SK-N-SH treated with all-trans-retinoic acid at 6 μM for 48 hours (cell line): ENCODE results near the gene GLMP.

Source experiments
- ATAC-seq: fragments of 200-7000 bp; cut with Tn5 transposase; 3 replicates; pipeline ENCODE4 v1.9.1; 2020; ENCODE audit warnings: mild to moderate bottlenecking, moderate library complexity
- ARNTL ChIP-seq: fragments of 450-650 bp; formaldehyde crosslinking; IDR thresholded peaks from 2 replicates; pipeline ENCODE4 v1.5.0; 2020; ENCODE audit warnings: low read depth, mild to moderate bottlenecking, moderate library complexity, borderline replicate concordance
- CSDC2 ChIP-seq: fragments of 250-450 bp; sonication (Bioruptor Pico); IDR thresholded peaks from 2 replicates; pipeline ENCODE4 v1.5.0; 2020; ENCODE audit warnings: mild to moderate bottlenecking, moderate library complexity
- GLIS3 ChIP-seq: fragments of 250-450 bp; sonication (Bioruptor Pico); IDR thresholded peaks from 2 replicates; pipeline ENCODE4 v1.5.0; 2020; ENCODE audit warnings: mild to moderate bottlenecking, moderate library complexity
- ISL1 ChIP-seq: fragments of 250-450 bp; sonication (Bioruptor Pico); IDR thresholded peaks from 2 replicates; pipeline ENCODE4 v2.1.2; 2022; ENCODE audit warnings: mild to moderate bottlenecking, moderate library complexity
- OSR1 ChIP-seq: fragments of 250-450 bp; sonication (Bioruptor Pico); IDR thresholded peaks from 2 replicates; pipeline ENCODE4 v1.8.0; 2022; ENCODE audit warnings: moderate library complexity, mild to moderate bottlenecking, inconsistent platforms
- PPARA ChIP-seq: fragments of 250-450 bp; sonication (Bioruptor Pico); IDR thresholded peaks from 2 replicates; pipeline ENCODE4 v1.5.0; 2020; ENCODE audit warnings: mild to moderate bottlenecking, borderline replicate concordance
- RARB ChIP-seq: fragments of 250-450 bp; sonication (Bioruptor Pico); IDR thresholded peaks from 2 replicates; pipeline ENCODE4 v1.8.0; 2021; ENCODE audit warnings: mild to moderate bottlenecking, moderate library complexity
- TCF4 ChIP-seq: fragments of 250-450 bp; sonication (Bioruptor Pico); IDR thresholded peaks from 2 replicates; pipeline ENCODE4 v1.8.0; 2021; ENCODE audit warnings: mild to moderate bottlenecking, moderate library complexity, borderline replicate concordance
- TOX ChIP-seq: fragments of 250-450 bp; sonication (Bioruptor Pico); IDR thresholded peaks from 2 replicates; pipeline ENCODE4 v1.8.0; 2021; ENCODE audit warnings: mild to moderate bottlenecking, moderate library complexity, borderline replicate concordance
- ZFP3 ChIP-seq: fragments of 250-450 bp; sonication (Bioruptor Pico); IDR thresholded peaks from 2 replicates; pipeline ENCODE4 v1.5.0; 2020; ENCODE audit warnings: mild to moderate bottlenecking, moderate library complexity
- ZNF565 ChIP-seq: fragments of 450-650 bp; formaldehyde crosslinking; conservative IDR thresholded peaks from 2 replicates; pipeline ENCODE4 v1.5.0; 2020; ENCODE audit warnings: low read depth, mild to moderate bottlenecking, moderate library complexity
- ZNF70 ChIP-seq: fragments of 450-650 bp; formaldehyde crosslinking; IDR thresholded peaks from 2 replicates; pipeline ENCODE4 v1.5.0; 2020; ENCODE audit warnings: mild to moderate bottlenecking, moderate library complexity
- ZNF8 ChIP-seq: fragments of 450-650 bp; formaldehyde crosslinking; IDR thresholded peaks from 2 replicates; pipeline ENCODE4 v1.5.0; 2020; ENCODE audit warnings: mild to moderate bottlenecking, moderate library complexity
- TF ChIP-seq, protein P1 (sequence below): fragments of 250-450 bp; sonication (Bioruptor Pico); IDR thresholded peaks from 2 replicates; pipeline ENCODE4 v1.8.0; 2020; ENCODE audit warnings: mild to moderate bottlenecking, moderate library complexity, borderline replicate concordance
- TF ChIP-seq, protein P2 (sequence below): fragments of 250-450 bp; sonication (Bioruptor Pico); IDR thresholded peaks from 2 replicates; pipeline ENCODE4 v1.5.1; 2021; ENCODE audit warnings: mild to moderate bottlenecking, moderate library complexity
- TF ChIP-seq, protein P3 (sequence below): fragments of 250-450 bp; sonication (Bioruptor Pico); IDR thresholded peaks from 2 replicates; pipeline ENCODE4 v1.8.0; 2021; ENCODE audit warnings: low read depth, mild to moderate bottlenecking, moderate library complexity, borderline replicate concordance
- TF ChIP-seq, protein P4 (sequence below): fragments of 250-450 bp; sonication (Bioruptor Pico); IDR thresholded peaks from 2 replicates; pipeline ENCODE4 v1.5.1; 2020; ENCODE audit warnings: low read depth, mild to moderate bottlenecking, moderate library complexity

Gene GLMP, protein sequence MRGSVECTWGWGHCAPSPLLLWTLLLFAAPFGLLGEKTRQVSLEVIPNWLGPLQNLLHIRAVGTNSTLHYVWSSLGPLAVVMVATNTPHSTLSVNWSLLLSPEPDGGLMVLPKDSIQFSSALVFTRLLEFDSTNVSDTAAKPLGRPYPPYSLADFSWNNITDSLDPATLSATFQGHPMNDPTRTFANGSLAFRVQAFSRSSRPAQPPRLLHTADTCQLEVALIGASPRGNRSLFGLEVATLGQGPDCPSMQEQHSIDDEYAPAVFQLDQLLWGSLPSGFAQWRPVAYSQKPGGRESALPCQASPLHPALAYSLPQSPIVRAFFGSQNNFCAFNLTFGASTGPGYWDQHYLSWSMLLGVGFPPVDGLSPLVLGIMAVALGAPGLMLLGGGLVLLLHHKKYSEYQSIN

DNA sequence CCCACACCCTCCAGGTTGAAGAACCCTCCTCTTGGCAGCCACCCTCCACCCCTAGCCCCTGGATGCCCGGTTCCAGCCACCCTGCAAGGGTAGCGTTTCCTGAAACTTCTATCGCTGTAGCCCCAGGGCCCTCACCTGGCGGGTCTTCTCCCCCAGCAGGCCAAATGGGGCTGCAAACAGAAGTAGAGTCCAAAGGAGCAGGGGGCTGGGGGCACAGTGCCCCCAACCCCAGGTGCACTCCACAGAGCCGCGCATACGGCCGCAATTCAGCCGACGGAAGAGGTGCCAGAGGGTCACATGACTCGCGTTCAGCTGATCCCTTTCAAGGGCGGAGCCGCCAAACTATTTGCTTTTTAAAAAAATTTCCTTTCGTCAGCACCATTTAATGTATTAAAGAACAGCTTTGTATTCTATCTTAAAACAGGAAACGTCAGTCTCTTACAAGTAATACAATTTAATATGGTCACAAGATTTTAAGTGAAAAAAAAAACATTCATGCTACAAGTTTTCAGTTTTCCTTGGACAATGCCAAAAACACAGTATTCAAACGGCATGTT is at the start of gene GLMP:
Gene GLMP, minus strand, starts transcription at position 289 of the 557 bp plus-strand sequence. Its CDS starts 34 bp downstream, at position 255.
- ATAC-seq, result peak; percentile 57
- TF ChIP-seq ZNF70 (CRISPR knock-in tag), result no peak
- TF ChIP-seq TCF4, result no peak
- TF ChIP-seq ZNF8, result no peak
- TF ChIP-seq CSDC2 (CRISPR knock-in tag), result no peak
- TF ChIP-seq TOX (CRISPR knock-in tag), result no peak
- TF ChIP-seq, protein P1, sequence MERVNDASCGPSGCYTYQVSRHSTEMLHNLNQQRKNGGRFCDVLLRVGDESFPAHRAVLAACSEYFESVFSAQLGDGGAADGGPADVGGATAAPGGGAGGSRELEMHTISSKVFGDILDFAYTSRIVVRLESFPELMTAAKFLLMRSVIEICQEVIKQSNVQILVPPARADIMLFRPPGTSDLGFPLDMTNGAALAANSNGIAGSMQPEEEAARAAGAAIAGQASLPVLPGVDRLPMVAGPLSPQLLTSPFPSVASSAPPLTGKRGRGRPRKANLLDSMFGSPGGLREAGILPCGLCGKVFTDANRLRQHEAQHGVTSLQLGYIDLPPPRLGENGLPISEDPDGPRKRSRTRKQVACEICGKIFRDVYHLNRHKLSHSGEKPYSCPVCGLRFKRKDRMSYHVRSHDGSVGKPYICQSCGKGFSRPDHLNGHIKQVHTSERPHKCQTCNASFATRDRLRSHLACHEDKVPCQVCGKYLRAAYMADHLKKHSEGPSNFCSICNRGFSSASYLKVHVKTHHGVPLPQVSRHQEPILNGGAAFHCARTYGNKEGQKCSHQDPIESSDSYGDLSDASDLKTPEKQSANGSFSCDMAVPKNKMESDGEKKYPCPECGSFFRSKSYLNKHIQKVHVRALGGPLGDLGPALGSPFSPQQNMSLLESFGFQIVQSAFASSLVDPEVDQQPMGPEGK (CRISPR knock-in tag), result no peak
- no peak for TF ChIP-seq RARB
- TF ChIP-seq ARNTL (CRISPR knock-in tag), result no peak
- no peak for TF ChIP-seq ZFP3 (CRISPR knock-in tag)
- TF ChIP-seq, protein P2, sequence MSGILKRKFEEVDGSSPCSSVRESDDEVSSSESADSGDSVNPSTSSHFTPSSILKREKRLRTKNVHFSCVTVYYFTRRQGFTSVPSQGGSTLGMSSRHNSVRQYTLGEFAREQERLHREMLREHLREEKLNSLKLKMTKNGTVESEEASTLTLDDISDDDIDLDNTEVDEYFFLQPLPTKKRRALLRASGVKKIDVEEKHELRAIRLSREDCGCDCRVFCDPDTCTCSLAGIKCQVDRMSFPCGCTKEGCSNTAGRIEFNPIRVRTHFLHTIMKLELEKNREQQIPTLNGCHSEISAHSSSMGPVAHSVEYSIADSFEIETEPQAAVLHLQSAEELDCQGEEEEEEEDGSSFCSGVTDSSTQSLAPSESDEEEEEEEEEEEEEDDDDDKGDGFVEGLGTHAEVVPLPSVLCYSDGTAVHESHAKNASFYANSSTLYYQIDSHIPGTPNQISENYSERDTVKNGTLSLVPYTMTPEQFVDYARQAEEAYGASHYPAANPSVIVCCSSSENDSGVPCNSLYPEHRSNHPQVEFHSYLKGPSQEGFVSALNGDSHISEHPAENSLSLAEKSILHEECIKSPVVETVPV (CRISPR knock-in tag), result no peak
- TF ChIP-seq PPARA (CRISPR knock-in tag), result no peak
- TF ChIP-seq, protein P3, sequence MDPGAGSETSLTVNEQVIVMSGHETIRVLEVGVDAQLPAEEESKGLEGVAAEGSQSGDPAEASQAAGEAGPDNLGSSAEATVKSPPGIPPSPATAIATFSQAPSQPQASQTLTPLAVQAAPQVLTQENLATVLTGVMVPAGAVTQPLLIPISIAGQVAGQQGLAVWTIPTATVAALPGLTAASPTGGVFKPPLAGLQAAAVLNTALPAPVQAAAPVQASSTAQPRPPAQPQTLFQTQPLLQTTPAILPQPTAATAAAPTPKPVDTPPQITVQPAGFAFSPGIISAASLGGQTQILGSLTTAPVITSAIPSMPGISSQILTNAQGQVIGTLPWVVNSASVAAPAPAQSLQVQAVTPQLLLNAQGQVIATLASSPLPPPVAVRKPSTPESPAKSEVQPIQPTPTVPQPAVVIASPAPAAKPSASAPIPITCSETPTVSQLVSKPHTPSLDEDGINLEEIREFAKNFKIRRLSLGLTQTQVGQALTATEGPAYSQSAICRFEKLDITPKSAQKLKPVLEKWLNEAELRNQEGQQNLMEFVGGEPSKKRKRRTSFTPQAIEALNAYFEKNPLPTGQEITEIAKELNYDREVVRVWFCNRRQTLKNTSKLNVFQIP, result no peak
- no peak for TF ChIP-seq OSR1 (CRISPR knock-in tag)
- no peak for TF ChIP-seq ZNF565 (CRISPR knock-in tag)
- TF ChIP-seq ISL1 (CRISPR knock-in tag), result no peak
- no peak for TF ChIP-seq GLIS3 (CRISPR knock-in tag)
- TF ChIP-seq, protein P4, sequence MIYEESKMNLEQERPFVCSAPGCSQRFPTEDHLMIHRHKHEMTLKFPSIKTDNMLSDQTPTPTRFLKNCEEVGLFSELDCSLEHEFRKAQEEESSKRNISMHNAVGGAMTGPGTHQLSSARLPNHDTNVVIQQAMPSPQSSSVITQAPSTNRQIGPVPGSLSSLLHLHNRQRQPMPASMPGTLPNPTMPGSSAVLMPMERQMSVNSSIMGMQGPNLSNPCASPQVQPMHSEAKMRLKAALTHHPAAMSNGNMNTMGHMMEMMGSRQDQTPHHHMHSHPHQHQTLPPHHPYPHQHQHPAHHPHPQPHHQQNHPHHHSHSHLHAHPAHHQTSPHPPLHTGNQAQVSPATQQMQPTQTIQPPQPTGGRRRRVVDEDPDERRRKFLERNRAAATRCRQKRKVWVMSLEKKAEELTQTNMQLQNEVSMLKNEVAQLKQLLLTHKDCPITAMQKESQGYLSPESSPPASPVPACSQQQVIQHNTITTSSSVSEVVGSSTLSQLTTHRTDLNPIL (CRISPR knock-in tag), result no peak
- TF ChIP-seq, all 23 proteins: peak for 0

DNA sequence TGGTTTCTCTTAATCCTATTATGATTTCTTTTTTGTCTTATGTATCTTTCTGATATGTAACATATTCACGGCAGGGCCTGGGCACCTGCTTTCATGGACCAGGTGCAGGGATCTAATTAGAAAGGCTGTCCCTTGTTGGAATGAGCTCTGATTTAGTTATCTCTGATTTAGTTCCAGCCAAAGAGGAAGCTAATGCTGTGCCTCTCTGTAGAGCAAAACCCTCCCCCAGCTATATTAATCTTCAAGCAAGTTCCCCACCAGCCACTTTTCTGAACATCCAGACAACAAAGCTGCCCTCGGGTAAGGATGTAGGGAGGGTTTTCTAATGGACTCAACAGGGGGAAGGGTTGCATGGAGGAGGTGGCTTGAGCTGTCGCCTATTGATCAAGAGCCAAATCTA is 48.9 kb upstream of the GLMP start:
- TF ChIP-seq RARB, result no peak
- TF ChIP-seq ISL1 (CRISPR knock-in tag), result no peak
- no peak for TF ChIP-seq ZNF70 (CRISPR knock-in tag)
- no peak for TF ChIP-seq ZNF8
- TF ChIP-seq TOX (CRISPR knock-in tag), result no peak
- TF ChIP-seq, protein P3, result no peak
- no peak for ATAC-seq

DNA sequence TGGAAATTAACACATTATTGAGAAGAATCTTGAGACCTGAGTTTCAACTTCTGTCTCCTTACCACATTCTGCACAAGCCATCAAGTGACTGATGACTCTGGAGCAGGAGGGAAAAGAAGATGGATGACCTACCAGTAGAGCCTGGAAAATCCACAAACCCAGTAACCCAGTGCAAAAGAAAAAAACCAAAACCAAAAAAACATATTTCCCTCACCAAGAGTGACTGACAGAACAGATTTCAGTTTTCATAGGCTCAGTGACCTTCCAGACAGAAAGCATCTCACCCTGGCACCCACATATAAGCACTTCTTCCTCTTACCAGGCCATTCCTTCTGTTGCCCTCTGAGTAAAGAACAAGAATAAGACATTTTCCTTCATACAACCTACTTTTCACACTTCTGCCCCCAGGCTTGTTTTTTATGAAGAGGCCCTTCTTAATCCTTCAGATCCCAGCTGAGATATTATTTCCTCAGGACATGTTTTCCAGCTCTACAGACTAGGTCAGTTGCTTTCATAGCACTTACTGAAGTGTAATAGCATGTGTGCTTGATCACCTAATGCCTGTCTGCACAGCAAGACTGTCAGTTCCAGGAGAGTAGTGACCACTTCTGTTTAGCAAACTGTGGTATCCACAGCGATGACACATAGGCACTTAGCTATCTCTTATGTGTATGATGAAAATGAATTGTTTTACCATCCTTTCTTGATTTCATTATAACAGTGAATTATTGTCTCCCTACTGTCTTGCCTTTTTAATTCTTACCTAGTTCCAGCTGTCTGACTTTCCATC is 46.9 kb upstream of the GLMP start:
- ATAC-seq, result no peak
- TF ChIP-seq CSDC2 (CRISPR knock-in tag), result no peak
- TF ChIP-seq, all 23 proteins: peak for 0
